ENCODE data around the gene TMEM221. TPM values are rescaled to one million over a fixed set of nuclear protein-coding genes. Genes with fewer than 3 reads are reported as not detected.

TMEM221 gene
- total RNA-seq (not detected), polyA plus RNA-seq (under 1 TPM in 2 of 3 donors, not detected in 1; 0.03 to 0.20 TPM)
- long read RNA-seq, donor 1, result 0 reads
- long read RNA-seq, donor 2, result 0 reads

DNA sequence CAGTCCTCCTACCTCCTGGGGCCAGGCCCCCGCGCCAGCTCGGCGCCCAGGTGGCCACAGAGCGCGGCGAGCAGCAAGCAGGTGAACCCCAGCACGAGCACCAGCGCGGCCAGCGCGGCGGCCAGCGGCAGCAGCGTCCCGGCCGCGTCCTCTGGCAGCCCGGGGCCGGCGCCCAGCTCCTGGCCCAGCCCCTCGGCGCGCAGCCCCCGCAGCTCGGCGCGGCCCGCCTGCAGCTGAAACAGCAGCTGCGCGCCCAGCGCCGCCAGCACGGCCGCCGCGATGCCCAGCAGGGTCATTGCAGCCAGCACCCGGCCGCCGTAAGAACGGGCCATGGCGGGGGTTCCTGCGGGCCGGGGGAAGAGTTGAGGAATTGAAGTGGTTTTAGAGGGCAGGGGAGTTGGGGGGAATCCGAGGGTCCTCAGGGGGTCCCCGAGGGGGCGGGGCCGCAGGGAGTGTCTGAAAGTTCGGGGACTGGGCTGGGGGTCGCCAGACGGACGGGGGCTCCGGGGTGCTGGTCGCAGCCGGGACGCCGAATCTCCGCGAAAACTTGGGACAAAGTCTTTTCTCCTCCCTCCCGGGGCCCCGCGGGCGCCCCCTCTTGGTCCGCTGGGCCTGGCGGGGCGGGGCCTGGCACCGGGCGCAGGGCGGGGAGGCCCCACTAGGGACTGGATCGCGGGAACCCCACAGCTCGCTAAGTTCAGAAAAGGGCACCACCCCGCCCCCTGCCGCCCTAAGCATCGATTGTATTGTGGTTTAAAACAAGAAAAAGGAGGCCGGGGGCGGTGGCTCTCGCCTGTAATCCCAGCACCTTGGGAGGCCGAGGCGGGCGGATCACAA, at the start of gene TMEM221:
Gene TMEM221, minus strand, starts transcription at position 538 of the 837 bp plus-strand sequence. Its CDS starts 206 bp downstream, at position 332.
- H3K4me1 ChIP-seq, result peaks cover 0 to 23% (median 11%) of the 10 kb centered on the region in 6 donors
- intact Hi-C loops (cut with DNase I; ENCODE audit: low total_unique reads), result no loop called here
- no peak within 1 kb of the TSS for H3K27ac ChIP-seq
- DNase-seq, result peak; percentile 77
- no peaks in the 10 kb centered on the region for H3K9me3 ChIP-seq
- TF ChIP-seq POLR2A (IDR thresholded peaks at IDR 0.05), result no peak
- TF ChIP-seq, protein P1, sequence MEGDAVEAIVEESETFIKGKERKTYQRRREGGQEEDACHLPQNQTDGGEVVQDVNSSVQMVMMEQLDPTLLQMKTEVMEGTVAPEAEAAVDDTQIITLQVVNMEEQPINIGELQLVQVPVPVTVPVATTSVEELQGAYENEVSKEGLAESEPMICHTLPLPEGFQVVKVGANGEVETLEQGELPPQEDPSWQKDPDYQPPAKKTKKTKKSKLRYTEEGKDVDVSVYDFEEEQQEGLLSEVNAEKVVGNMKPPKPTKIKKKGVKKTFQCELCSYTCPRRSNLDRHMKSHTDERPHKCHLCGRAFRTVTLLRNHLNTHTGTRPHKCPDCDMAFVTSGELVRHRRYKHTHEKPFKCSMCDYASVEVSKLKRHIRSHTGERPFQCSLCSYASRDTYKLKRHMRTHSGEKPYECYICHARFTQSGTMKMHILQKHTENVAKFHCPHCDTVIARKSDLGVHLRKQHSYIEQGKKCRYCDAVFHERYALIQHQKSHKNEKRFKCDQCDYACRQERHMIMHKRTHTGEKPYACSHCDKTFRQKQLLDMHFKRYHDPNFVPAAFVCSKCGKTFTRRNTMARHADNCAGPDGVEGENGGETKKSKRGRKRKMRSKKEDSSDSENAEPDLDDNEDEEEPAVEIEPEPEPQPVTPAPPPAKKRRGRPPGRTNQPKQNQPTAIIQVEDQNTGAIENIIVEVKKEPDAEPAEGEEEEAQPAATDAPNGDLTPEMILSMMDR (IDR thresholded peaks at IDR 0.05 in 8 of 11, conservative IDR thresholded peaks at IDR 0.05 in 3 of 11), result peak in 10 of 11 experiments; percentile 7 to 70 (median 51)
- H3K4me3 ChIP-seq, result peak within 1 kb of the TSS; percentile 11 to 66 (median 30)
- 1 to 4% (median 2%) methylated on average over 32 to 81 of the region's 81 CpGs for WGBS, 5 donors
- peaks cover 0 to 61% (median 19%) of the 10 kb centered on the region in 7 donors for H3K27me3 ChIP-seq (replicated peaks in 1 of 7)
- H3K36me3 ChIP-seq, result no peaks in the 10 kb centered on the region

DNA sequence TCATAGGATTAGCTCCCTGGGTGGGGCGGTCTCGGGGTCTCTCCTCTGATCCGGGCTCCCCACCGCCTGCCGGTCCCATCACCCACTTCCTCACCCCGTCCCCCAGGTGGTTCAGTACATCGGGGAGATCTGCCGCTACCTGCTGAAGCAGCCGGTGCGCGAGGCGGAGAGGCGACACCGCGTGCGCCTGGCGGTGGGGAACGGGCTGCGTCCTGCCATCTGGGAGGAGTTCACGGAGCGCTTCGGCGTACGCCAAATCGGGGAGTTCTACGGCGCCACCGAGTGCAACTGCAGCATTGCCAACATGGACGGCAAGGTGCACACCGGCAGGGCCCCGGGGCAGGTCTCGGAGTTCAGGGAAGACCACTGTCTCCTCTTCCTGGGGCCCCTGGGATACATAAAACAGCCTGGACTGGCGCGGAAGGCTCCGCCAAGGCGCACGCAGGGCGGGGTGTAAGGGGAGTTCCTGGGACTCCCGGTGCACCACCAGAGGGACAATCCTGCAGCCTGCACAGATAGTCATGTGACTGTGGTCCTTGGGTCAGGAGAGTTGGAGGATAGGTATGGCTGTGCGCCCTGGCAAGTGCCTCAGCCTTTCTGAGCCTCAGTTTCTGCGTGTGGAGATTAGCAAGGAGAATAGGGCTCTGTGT, 48.8 kb upstream of the TMEM221 start:
- TF ChIP-seq, protein P1 (IDR thresholded peaks at IDR 0.05 in 8 of 11, conservative IDR thresholded peaks at IDR 0.05 in 3 of 11), result no peak
- TF ChIP-seq POLR2AphosphoS5 (IDR thresholded peaks at IDR 0.05) (peak in 2 of 3 donors; percentile 10 to 38), POLR2A (IDR thresholded peaks at IDR 0.05) (no peak)
- intact Hi-C loops (cut with DNase I; ENCODE audit: low total_unique reads), result loop anchor here (2.0 kb wide), 1 partner anchor 78 kb away; no protein-coding TSS in a partner anchor
- no peaks in the 10 kb centered on the region for H3K9me3 ChIP-seq
- H3K36me3 ChIP-seq, result peaks cover 0 to 24% (median 2%) of the 10 kb centered on the region in 6 donors
- no peak overlapping the region for H3K27ac ChIP-seq
- 86 to 92% (median 91%) methylated on average over 28 to 41 of the region's 41 CpGs for WGBS, 5 donors
- peak; percentile 75 for DNase-seq
- peaks cover 0 to 56% (median 32%) of the 10 kb centered on the region in 6 donors for H3K4me1 ChIP-seq
- H3K4me3 ChIP-seq, result no peak overlapping the region
- no peaks in the 10 kb centered on the region for H3K27me3 ChIP-seq (replicated peaks in 1 of 7)

DNA sequence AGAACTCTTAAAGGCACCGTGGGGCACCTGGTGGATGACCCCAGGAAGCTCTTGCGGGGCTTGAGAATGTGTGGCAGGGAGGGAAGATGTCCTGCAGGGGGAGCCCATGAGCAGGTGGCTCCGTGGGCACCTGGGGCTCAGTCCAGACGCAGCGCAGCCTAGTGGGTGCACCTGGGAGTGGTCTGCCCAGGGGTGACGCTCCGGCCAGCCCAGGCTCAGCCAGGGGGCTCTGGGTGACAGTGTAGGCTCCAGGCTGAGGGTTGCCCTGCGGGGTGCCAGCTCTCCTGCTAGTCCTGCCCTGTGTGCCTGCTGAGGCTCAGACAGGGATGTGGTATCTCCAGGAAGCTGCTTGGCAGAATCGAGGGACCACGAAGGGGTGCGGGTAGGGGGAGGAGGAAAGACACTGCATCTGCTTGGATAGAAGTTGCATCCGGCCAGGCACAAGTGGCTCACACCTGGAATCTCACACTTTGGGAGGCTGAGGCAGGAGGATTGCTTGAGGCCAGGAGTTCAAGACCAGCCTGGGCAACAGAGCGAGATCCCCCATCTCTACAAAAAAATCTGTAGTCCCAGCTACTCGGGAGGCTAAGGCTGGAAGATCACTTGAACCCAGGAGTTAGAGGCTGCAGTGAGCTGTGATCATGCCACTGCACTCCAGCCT, 48.0 kb upstream of the TMEM221 start:
- peak; percentile 95 for DNase-seq
- TF ChIP-seq POLR2AphosphoS5 (IDR thresholded peaks at IDR 0.05) (peak; percentile 70 to 82 (median 74)), POLR2A (IDR thresholded peaks at IDR 0.05) (no peak)
- TF ChIP-seq, protein P1 (IDR thresholded peaks at IDR 0.05 in 8 of 11, conservative IDR thresholded peaks at IDR 0.05 in 3 of 11), result peak; percentile 84 to 97 (median 94)
- peaks cover 0 to 22% (median 2%) of the 10 kb centered on the region in 6 donors for H3K36me3 ChIP-seq
- H3K4me1 ChIP-seq, result peaks cover 0 to 56% (median 32%) of the 10 kb centered on the region in 6 donors
- H3K27me3 ChIP-seq (replicated peaks in 1 of 7), result no peaks in the 10 kb centered on the region
- WGBS, 5 donors, result 19 to 31% (median 22%) methylated on average over 9 to 14 of the region's 14 CpGs
- intact Hi-C loops (cut with DNase I; ENCODE audit: low total_unique reads), result loop anchor here (2.0 kb wide), 1 partner anchor 78 kb away; no protein-coding TSS in a partner anchor
- H3K9me3 ChIP-seq, result no peaks in the 10 kb centered on the region
- H3K4me3 ChIP-seq, result peak overlapping the region in 1 of 8 donors; percentile 31
- peak overlapping the region in 1 of 8 donors; percentile 38 for H3K27ac ChIP-seq

All from spleen (tissue), 13 donors.